ENCODE data around the gene STXBP2. TPM values are rescaled to one million over a fixed set of nuclear protein-coding genes. Genes with fewer than 3 reads are reported as not detected.

STXBP2 gene
- total RNA-seq, 1 experiment from 2014 or later, result 102 TPM

GRCh38 chr19:7663706-7664105 lies 26.8 kb downstream of the STXBP2 start:
- H3K9me3 ChIP-seq (ENCODE audit: control insufficient read depth, insufficient read depth, low read depth, low read length), result no peaks in the 10 kb centered on the region
- in situ Hi-C loops (cut with HindIII; ENCODE audit: low pct_unique_long_range_greater_than_20kb, low sequenced_read_pairs), result no loop called here
- no peak for DNase-seq (ENCODE audit: low read depth, low spot score)

DNA sequence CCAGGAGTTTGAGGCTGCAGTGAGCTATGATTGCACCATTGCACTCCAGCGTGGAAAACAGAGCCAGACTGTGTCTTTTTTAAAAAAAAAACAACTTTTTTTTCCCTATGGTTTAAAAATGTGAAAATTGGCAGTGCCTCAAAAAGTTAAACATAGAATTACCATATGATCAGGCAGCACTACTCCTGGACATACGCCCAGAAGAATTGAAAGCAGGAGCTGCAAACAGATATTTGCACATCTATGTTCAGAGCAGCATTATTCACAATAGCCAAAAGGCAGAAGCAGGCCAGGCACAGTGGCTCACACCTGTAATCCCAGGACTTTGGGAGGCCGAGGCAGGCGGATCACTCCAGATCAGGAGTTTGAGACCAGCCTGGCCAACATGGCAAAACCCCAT lies 28.2 kb downstream of the STXBP2 start:
- Histone ChIP-seq H3K27me3 (ENCODE audit: control insufficient read depth, insufficient read depth, low read length) (no peaks in the 10 kb centered on the region), H3K27ac (ENCODE audit: low read length) (no peak overlapping the region), H3K9me3 (ENCODE audit: control insufficient read depth, insufficient read depth, low read depth, low read length) (no peaks in the 10 kb centered on the region), H3K36me3 (ENCODE audit: control insufficient read depth, insufficient read depth, low read length) (no peaks in the 10 kb centered on the region), H3K4me3 (ENCODE audit: low read depth in 2 of 2, low read length in 2 of 2) (no peak overlapping the region), H3K4me1 (ENCODE audit: control insufficient read depth, insufficient read depth, low read length) (no peaks in the 10 kb centered on the region)
- no peak for TF ChIP-seq SIN3A (IDR thresholded peaks at IDR 0.05; ENCODE audit: borderline replicate concordance, insufficient read depth, low read depth, low read length)
- no peak for TF ChIP-seq CTCF (IDR thresholded peaks at IDR 0.05)
- no peak for TF ChIP-seq POLR2AphosphoS5 (IDR thresholded peaks at IDR 0.05; ENCODE audit: low read depth, low read length)
- TF ChIP-seq REST (IDR thresholded peaks at IDR 0.05; ENCODE audit: insufficient read depth in 1 of 2, low read depth in 2 of 2, low read length in 1 of 2), result no peak
- TF ChIP-seq TCF7L2 (IDR thresholded peaks at IDR 0.05; ENCODE audit: low read depth, low read length), result no peak
- DNase-seq (ENCODE audit: low read depth, low spot score) (no peak), ATAC-seq (no peak)
- BruUV-seq (replicated peaks), result no TSS peak
- intact Hi-C loops (cut with micrococcal nuclease; ENCODE audit: unreplicated experiment) (no loop called here), in situ Hi-C loops (cut with HindIII; ENCODE audit: low pct_unique_long_range_greater_than_20kb, low sequenced_read_pairs) (no loop called here)
- ChIA-PET POLR2A (interaction anchor here (0.5 kb wide), 1 partner anchor 241 kb away, joined by 4 read pairs; no protein-coding TSS in a partner anchor), CTCF (no interaction called here)

More at GRCh38 chr19:7663706-7664105, 26.8 kb downstream of the STXBP2 start:
- H3K27ac ChIP-seq (ENCODE audit: low read length), result no peak overlapping the region
- no peaks in the 10 kb centered on the region for H3K4me1 ChIP-seq (ENCODE audit: control insufficient read depth, insufficient read depth, low read length)
- no peak overlapping the region for H3K4me3 ChIP-seq (ENCODE audit: low read depth in 2 of 2, low read length in 2 of 2)
- ChIA-PET POLR2A (no interaction called here), CTCF (no interaction called here)
- TF ChIP-seq POLR2AphosphoS5 (IDR thresholded peaks at IDR 0.05; ENCODE audit: low read depth, low read length), result no peak
- TF ChIP-seq SIN3A (IDR thresholded peaks at IDR 0.05; ENCODE audit: borderline replicate concordance, insufficient read depth, low read depth, low read length), result no peak
- no peak for TF ChIP-seq CTCF (IDR thresholded peaks at IDR 0.05)
- TF ChIP-seq TCF7L2 (IDR thresholded peaks at IDR 0.05; ENCODE audit: low read depth, low read length), result no peak
- no peak for TF ChIP-seq REST (IDR thresholded peaks at IDR 0.05; ENCODE audit: insufficient read depth in 1 of 2, low read depth in 2 of 2, low read length in 1 of 2)
- no peak for ATAC-seq
- H3K27me3 ChIP-seq (ENCODE audit: control insufficient read depth, insufficient read depth, low read length), result no peaks in the 10 kb centered on the region
- no TSS peak for BruUV-seq (replicated peaks)
- intact Hi-C loops (cut with micrococcal nuclease; ENCODE audit: unreplicated experiment), result no loop called here
- no peaks in the 10 kb centered on the region for H3K36me3 ChIP-seq (ENCODE audit: control insufficient read depth, insufficient read depth, low read length)
